Activated CD8-positive, alpha-beta memory T cell treated with anti-CD3 and anti-CD28 coated beads, Interleukin-2, amount 50 U/mL, for 24 hours (primary cell): ENCODE data around the gene SLC25A13.

ENCODE experiments used
- DNase-seq: peaks from one replicate; pipeline ENCODE4 v3.0.0-alpha.2; 2020; ENCODE audit errors: extremely low read depth

Gene SLC25A13

DNA sequence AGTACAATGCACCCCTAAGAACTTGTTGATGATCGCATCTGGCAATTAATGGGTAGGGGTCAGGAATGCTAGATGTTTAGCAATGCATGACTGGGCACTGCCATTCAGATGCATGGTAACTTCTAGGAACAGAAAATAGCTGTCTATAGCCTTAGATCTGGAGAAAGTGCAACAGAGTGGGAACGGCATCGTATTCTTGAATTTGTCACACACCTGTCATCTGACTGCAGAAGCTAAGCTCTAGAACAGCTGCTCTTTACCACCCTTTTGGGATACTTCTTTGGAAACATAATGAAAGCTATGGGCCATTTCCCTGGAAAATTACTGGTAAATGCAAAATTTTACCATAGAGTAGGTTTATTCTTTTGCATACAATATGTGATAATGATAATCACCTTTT is 118.1 kb downstream of the SLC25A13 start:
- DNase-seq = no peak

- DNase-seq = no peak
Measured at GRCh38 chr7:96202102-96202501, 119.8 kb downstream of the SLC25A13 start.

DNA sequence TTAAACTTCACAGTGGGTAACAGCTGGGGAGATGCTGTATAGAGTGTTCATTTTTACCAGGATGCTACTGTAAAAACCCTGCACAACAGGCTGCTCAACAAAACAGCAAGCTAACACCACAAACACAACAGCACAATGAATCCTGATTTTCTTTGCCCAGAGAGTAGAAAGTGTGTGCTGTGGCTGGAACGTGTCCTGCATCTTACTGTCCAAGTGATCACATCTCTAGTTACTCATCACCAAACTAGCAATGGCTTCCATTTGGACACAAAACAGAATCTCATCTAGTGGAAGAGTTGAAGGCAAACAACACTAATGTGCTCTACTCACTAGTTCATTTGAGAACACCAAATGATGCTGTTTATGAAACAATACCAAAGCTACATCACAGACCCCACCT is 121.2 kb downstream of the SLC25A13 start:
- no peak for DNase-seq

GRCh38 chr7:96199421-96199820 is 122.5 kb downstream of the SLC25A13 start:
- DNase-seq = no peak

GRCh38 chr7:96198047-96198636 is 123.8 kb downstream of the SLC25A13 start:
- DNase-seq = no peak

GRCh38 chr7:96196676-96197075 is 125.2 kb downstream of the SLC25A13 start:
- DNase-seq = no peak

- DNase-seq = no peak
Measured at GRCh38 chr7:96189129-96189820, 132.6 kb downstream of the SLC25A13 start.

DNA sequence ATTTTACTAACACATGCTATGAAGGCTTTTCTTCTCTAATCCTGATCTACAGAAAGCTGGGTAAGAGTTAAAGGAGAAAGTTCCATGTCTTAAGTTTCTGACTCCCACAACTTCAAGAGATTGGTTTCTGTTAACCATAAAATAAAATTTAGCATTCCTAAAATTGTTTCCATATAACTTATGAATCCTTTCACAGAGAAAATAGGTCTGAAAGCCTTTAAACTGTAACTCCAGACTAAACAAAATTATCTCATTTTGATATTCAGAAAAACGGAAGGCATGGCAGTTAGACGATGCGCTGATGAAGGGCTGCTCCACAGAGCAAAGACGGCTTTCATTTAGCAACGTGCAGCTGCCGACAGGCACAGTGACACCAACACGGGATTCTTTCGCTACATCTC is 133.3 kb downstream of the SLC25A13 start:
- no peak for DNase-seq

DNA sequence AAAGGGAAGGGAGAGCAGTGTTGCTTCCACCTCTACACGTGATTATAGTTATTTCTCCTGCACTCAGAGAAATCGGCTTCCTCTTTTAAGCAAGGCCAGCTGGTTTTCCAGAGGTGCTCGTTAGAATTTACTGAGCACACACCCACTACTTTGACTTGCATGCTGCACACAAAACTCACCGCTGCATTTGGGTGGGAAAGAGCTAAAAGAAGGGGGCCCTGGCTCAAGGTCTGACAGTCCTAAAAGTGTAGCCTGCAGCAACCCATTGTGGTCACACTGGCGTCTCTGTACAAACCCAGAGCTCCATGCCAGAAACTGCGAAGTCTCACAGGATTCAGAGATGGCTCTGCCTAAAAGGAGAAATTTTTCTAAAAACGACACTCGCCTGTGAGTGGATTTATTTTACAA is 133.7 kb downstream of the SLC25A13 start:
- no peak for DNase-seq

DNA sequence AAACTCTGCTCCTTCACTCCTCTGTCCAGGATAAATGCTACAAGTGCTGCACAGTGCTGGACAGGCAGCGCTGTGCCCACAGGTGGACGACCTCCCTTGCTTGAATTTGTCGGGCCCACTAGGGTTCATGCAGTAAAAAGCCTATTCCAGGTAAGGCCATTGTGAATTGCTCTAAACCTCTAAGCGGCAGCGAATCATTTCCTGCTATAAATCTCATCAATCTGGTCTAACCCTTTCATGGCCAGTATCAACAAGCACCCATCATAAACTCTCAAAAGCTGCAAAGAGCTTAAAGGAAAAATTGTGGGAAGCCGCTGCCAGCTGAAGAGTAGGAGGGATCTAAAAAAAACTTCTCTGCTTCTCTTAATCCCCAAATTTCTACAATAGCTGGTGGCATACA is 134.2 kb downstream of the SLC25A13 start:
- no peak for DNase-seq

DNA sequence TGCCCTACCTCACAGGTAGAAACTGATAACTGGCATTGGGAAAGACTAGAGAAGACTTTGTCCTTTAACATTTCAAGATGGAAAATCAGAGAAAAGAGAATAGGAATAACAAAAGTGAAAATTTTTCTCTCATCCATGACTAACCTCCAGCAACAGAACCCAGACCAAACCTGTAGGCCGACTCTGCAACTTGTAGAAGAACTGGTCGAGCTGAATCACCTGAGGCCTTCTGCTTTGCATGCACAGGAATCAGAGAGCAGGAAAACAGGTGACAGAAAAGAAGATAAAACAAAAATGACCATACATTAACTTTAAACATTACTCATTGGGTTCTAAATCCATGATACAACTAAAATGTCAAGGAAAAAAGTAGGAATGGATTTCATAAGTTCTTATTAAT is 137.1 kb downstream of the SLC25A13 start:
- DNase-seq = no peak

DNA sequence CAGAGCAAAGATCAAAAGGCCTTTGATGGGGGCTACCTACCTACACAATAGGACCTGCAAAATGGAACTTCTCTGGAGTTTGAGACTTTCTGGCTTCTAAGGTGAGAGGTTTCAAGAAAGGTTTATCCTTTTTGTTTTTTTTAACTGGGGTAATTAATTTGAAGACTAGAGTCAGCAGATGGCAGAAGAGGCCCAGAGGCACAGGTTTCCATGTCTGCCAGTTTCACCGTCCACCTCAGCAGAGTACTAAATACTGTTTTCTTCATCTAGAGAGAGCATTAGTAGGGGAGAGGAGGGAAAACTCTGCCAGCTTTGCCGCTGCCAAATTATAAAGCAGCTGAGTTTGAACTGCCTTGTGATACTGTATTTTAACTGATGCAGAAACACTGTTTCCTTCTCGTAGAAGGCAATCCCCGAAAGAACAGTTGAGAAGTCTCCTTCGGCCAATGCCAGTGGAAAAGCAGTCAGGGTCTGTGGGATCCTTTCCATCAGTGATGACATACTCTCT is 138.7 kb downstream of the SLC25A13 start:
- no peak for DNase-seq

DNA sequence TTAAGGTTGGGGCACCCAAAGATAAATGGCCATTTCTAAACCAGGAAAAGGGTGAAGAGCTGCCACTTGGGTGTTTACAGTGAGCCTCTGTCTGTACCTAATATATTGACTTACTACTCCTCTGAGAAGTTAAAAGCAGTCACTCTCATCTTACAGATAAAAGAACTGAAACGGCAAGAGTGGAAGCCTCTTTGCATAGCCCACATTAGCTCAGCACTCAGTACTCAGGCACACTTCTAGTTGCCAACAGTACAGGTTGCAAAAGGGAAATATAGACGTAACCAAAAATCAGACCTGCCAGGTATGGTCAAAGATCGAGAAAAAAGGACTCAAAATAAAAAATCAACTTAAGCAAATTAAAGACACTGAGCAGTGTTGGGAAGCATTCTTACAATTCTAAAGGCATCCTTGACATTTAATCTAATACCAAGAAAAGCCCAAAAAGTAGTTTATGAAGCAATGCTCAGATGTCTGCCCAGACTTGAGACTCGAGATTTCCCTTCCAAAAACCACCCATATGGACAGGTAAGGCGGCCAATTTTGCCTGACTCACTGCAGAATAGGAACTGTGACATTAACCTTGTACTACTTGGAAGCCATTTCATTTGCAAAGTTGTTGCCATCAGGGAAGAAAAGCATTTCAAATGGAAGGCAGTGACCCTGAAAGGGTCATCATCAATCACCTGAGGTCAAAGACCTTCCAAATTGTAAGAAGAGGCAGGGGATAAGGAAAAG is 139.3 kb downstream of the SLC25A13 start:
- no peak for DNase-seq

DNA sequence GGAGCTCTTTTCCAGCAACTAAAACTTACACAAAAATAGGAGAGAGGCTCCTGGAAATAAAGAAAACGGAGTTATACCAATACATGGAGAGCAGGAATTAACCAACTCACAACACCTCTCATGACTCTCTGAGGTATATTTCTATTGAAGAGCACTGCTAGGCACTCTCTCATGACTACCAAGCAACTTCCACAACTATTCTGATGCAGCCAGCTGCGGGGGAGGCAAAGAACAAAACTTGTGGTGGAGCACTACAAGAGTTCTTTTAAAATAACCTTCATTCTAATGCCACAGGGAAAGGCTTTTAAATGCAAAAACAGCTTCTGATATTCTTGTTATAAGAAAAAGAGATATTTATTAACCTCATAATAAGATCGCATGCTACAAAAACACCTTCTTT is 140.7 kb downstream of the SLC25A13 start:
- DNase-seq = no peak

DNA sequence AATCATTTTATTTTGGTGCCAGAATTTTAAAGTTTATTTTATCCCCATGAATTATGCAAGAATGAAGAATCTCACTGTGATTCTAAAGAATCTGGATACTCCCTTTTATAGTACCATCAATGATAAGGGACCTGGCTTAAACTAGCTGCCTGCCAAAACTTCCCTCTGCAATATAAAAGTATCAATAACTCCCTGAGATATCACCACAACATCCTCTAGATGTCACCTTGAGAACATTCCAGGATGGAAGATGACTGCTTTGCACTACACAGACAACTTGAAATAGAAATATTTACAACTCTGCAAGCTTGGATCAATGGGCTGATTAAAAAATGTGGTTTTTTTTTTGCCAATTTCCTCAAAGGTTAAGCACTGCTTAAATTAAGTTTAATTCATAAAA is 142.1 kb downstream of the SLC25A13 start:
- DNase-seq = no peak

GRCh38 chr7:96179341-96179740 is 142.6 kb downstream of the SLC25A13 start:
- DNase-seq = no peak

DNA sequence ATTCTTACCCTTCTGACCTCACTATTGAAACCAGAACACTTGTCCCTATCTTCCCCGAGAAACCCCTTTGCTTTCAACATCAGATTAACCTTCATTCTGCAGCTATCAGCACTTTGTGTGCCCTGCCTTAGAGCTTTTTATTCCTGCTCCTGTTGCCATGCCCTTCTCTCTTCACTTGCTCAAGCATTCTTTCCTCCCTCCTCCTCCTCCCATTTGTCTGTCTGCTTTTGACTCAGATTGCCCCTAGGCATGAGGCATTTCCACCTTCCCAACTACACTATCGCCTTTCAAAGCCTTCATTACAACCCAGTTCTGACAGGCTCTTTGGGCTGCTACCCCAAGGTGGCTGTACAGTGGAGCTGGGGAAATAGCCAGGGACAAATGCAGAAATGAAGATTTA is 143.3 kb downstream of the SLC25A13 start:
- DNase-seq = no peak

DNA sequence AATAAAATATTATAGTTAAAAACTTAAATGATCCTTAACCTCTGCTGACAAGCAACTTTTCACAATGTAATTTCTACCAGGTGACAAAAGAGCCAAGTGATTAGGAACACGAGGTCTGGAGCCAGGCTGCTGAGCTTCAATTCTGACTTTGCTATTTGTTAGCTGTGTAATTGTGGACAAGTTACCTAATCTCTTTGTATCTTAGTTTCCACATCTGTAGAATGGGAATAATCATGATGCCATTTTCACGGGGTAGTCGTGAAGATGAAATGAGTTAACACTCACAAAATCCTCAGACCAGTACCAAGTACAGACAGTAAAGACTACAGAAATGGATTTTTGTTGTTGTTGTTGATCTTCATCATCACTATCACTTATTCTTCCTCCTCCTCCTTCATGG is 144.5 kb downstream of the SLC25A13 start:
- no peak for DNase-seq

GRCh38 chr7:96174812-96175211 is 147.1 kb downstream of the SLC25A13 start:
- no peak for DNase-seq

DNA sequence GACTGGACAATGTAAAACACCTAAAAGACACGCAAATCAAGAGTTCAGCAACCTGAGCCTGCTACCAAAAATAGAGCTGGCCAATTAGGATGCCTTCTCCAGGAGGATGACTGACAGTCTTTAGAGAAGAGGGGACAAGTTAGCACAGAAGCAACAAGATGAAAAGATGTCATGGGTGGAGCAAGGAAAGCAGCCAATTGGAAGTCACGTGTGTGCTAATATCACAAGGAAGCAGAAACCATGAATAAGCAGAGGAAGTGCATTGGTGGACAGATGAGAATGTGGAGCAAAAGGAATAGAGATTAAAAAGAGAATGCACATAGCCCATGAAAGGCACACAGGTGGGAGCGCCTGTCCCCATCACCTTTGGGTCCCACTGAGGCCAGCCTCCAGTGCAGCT is 148.1 kb downstream of the SLC25A13 start:
- DNase-seq = no peak

DNA sequence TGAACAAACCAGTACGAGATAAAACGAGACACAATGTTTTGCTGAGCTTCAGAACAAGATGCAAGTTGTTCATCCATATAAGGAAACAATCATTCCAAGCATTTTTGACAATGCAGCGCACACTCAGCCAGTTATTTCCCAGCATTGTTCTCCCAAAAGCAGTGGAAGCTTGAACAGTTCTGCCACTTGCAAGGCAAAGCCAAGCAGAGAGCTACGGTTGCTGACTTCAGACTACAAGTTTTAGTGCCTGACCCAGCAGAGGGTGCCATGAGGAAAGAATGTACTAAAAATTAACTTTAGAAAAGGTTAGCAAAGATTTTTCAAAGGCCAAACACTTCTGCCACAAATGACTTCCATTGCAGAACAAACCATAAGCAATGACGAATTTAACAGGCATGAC is 152.5 kb downstream of the SLC25A13 start:
- no peak for DNase-seq

- no peak for DNase-seq
Measured at GRCh38 chr7:96167424-96167823, 154.5 kb downstream of the SLC25A13 start.

DNA sequence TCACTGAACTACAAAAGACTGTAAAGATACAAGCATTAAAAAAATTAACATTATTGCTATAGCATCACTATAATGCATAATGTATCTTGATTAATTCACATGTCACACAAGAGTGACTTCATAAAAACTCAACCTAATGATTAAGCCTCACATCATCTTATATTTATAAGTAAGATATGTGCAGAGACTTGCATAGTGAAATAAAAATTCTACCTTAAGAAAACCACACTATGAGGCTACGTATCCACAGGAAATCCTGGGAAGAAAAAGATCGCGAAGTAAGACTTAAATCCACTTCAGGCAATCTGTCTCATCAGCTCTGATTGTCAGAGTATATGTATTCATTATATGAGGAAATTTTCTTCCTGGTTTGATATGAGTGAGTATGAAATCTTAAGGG is 160.0 kb downstream of the SLC25A13 start:
- no peak for DNase-seq
